HG02943 (cell line): ENCODE data around the gene CHKA.

ENCODE experiments used
- ATAC-seq: cut with Tn5 transposase; IDR thresholded peaks from one replicate; pipeline ENCODE4 v1.9.1; 2021; ENCODE audit warnings: mild to moderate bottlenecking, low read depth, moderate library complexity; ENCODE audit not compliant: unreplicated experiment

The CHKA gene

GRCh38 chr11:68077617-68078582 lies 43.3 kb downstream of the CHKA start:
- ATAC-seq = no peak

DNA sequence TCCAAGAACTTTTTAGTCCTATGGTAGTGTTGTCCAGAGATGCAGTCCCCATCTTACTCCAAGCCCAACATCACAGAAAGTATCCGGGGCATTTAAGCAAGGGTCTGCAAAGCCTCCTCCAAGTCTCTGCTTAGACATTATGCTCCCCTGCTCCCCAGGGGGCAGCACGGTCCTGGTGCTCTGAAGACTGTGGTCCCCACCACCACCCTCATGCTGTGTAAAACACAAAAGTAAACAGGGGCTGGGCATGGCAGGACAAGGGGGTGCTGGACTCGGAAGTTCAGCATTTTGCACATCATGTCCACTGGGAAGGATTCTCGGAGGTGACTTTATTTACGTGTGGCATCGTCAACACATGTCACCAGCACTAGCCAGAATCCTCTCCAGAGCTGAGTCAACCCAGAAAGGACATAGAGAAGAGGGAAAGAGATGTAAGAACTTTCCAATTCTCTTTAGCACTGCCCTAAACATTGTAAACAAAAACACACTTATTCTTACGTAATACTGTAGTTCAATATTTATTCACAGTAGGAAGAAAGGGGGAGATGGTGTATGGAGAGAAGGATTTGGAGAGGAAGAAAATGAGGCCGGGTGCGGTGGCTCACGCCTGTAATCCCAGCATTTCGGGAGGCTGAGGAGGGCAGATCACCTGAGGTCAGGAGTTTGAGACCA lies 44.7 kb downstream of the CHKA start:
- no peak for ATAC-seq

GRCh38 chr11:68074584-68075352 lies 46.4 kb downstream of the CHKA start:
- ATAC-seq = no peak

GRCh38 chr11:68071281-68072048 lies 49.7 kb downstream of the CHKA start:
- ATAC-seq = no peak

DNA sequence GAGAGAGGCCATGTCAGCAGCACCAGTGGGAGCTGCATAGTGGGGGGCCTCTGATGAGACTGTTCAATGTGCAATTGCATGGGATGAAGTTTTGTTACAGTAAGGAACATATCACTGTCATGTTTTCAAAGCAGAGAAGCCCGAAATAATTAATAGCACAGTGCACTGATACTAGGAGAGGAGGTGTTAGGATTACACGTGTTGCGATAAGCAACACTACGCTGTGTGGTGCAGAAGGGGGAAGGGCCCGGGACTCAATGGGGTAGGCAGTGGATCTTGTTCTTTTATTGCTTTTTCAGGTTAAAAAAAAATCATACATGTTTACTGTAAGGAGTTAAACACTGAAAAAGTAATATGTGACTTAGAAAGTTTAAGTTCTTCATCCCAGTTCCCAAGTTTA lies 53.2 kb downstream of the CHKA start:
- ATAC-seq = no peak

GRCh38 chr11:68066742-68067141 lies 54.4 kb downstream of the CHKA start:
- ATAC-seq = no peak

DNA sequence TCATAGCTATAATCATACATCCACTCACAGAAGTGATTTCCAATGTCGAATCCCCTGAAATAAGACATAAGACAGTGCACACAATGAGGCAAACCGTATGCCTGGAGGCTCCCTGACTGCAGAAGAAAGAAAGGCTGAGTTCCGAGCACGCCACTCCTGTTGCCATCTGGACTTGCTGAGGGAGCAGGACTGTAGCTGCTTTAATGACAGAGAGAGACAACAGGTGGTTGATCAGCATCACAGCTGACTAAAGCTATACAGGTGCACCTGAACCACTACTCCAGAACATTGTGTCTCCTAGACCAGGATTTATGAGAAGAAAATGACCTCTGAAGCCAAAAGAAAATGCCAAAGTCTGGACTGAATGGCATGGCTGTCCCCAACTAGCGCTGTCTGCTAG lies 55.3 kb downstream of the CHKA start:
- ATAC-seq = no peak

- ATAC-seq = no peak
These were observed 56.3 kb downstream of the CHKA start for GRCh38 chr11:68064926-68065325.

GRCh38 chr11:68061508-68061907 lies 59.7 kb downstream of the CHKA start:
- ATAC-seq = no peak

DNA sequence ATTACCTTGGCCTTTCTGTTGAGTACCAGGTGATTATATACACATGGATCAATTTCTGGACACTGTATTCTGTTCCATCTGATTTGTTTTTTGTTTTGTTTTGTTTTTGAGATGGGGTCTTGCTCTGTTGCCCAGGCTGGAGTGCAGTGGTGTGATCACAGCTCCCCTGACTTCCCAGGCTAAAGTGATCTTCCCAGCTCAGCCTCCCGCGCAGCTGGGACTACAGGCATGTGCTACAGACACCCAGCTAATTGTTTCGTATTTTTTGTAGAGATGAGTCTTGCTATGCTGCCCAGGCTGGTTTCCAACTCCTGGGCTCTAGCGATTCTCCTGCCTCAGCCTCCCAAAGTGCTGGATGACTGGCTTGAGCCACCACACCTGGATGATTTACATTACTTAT lies 63.4 kb downstream of the CHKA start:
- no peak for ATAC-seq

- ATAC-seq = no peak
These were observed 64.6 kb downstream of the CHKA start for GRCh38 chr11:68056317-68057285.

GRCh38 chr11:68053981-68054812 lies 67.0 kb downstream of the CHKA start:
- no peak for ATAC-seq

GRCh38 chr11:68053117-68053516 lies 68.1 kb downstream of the CHKA start:
- ATAC-seq = no peak

GRCh38 chr11:68052137-68052873 lies 68.9 kb downstream of the CHKA start:
- ATAC-seq = no peak

GRCh38 chr11:68051191-68052136 lies 69.7 kb downstream of the CHKA start:
- no peak for ATAC-seq

DNA sequence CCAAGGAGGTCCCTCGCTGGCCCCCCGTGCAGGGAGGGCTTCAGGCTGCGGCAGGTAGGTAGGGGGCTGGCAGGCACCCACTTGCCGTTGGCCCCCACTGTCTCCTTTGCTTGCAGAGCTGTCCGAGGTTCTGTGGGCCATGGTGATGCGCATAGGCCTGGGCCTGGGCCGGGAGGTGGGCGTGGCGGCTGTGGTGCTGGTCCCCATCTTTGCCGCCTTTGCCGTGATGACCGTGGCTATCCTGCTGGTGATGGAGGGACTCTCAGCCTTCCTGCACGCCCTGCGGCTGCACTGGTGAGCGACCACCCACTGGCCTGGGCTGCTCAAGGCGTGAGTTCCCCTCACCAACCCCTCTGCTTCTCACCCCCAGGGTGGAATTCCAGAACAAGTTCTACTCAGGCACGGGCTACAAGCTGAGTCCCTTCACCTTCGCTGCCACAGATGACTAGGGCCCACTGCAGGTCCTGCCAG lies 70.8 kb downstream of the CHKA start:
- no peak for ATAC-seq
